GM10248 (cell line): ENCODE measurements around the gene CRIP2.

Experiments used
- CTCF ChIA-PET: fragments of 300-600 bp; sonication (Branson Sonifier 250); formaldehyde crosslinking; extraction: SDS; loops from one replicate; lab custom pipeline; 2021; ENCODE audit warnings: antibody characterized with exemption; lab: Yijun Ruan, JAX
- POLR2A ChIA-PET: fragments of 350-650 bp; sonication (Branson Sonifier 250); formaldehyde crosslinking; extraction: SDS; loops from one replicate; lab custom pipeline; 2020; ENCODE audit warnings: antibody characterized with exemption; lab: Yijun Ruan, JAX
- DNase-seq: peaks from one replicate; pipeline ENCODE4 v3.0.0; 2012; ENCODE audit errors: extremely low spot score
- CTCF ChIP-seq: IDR thresholded peaks from 2 replicates; pipeline ENCODE4 v1.5.1; 2012; ENCODE audit warnings: mild to moderate bottlenecking, low read depth; ENCODE audit errors: extremely low read depth, missing control alignments, control extremely low read depth

The CRIP2 gene

GRCh38 chr14:105450864-105451720 is 23.5 kb upstream of the CRIP2 start:
- ChIA-PET CTCF (interaction anchor here (0.9 to 1.6 kb wide), 3 partner anchors 26 to 80 kb away, joined by 3 to 5 read pairs (median 4); no protein-coding TSS in a partner anchor), POLR2A (no interaction called here)
- TF ChIP-seq CTCF = no peak
- no peak for DNase-seq

- CTCF ChIA-PET = interaction anchor here (1.0 to 1.8 kb wide), 2 partner anchors 19 to 28 kb away, joined by 3 to 8 read pairs; no protein-coding TSS in a partner anchor
- DNase-seq = no peak
- no peak for TF ChIP-seq CTCF
- POLR2A ChIA-PET = no interaction called here
These were observed 21.7 kb upstream of the CRIP2 start for GRCh38 chr14:105452963-105453362.

GRCh38 chr14:105453847-105454246 is 20.8 kb upstream of the CRIP2 start:
- ChIA-PET CTCF (interaction anchor here (1.8 kb wide), 1 partner anchor 27 kb away, joined by 8 read pairs; no protein-coding TSS in a partner anchor), POLR2A (no interaction called here)
- no peak for DNase-seq
- TF ChIP-seq CTCF = no peak

GRCh38 chr14:105455086-105455640 is 19.5 kb upstream of the CRIP2 start:
- no peak for TF ChIP-seq CTCF
- CTCF ChIA-PET = no interaction called here
- POLR2A ChIA-PET = no interaction called here
- DNase-seq = no peak

- ChIA-PET POLR2A (no interaction called here), CTCF (interaction anchor here (1.0 to 1.6 kb wide), 4 partner anchors 7 to 85 kb away, joined by 3 to 7 read pairs (median 6); no protein-coding TSS in a partner anchor)
- no peak for DNase-seq
- TF ChIP-seq CTCF = no peak
These were observed 18.6 kb upstream of the CRIP2 start for GRCh38 chr14:105455766-105456660.
